ENCODE results near the gene MIXL1. TPM values are rescaled to one million over a fixed set of nuclear protein-coding genes. Genes with fewer than 3 reads are reported as not detected.

MIXL1 gene
- total RNA-seq, 6 donors from 2014 or later = 0.20 TPM; not detected in 5

DNA sequence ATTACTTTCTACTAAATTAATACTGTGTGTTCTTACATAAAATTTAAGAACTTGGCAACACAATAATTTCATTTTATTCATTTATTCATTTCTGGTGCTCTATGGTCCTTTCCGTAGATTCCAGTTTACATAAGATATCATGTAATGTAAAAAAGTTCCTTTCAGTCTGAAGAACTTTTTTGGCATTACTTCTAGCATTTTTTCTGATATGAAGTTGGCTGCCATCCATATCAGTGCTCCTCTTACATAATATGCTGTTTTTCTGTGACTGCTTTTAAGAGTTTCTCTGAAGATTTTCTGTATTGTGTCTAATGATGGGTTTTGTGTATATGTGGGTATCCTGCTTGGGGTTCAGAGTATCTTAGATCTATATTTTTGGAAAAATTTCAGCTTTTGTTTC, 50.7 kb downstream of the MIXL1 start:
- no peak for ATAC-seq (ENCODE audit: low FRiP score in 2 of 2)
- 50 to 63% methylated on average over 1 of the region's 1 CpG for WGBS, 2 donors
- peak overlapping the region in 1 of 4 donors; percentile 38 for H3K27ac ChIP-seq

DNA sequence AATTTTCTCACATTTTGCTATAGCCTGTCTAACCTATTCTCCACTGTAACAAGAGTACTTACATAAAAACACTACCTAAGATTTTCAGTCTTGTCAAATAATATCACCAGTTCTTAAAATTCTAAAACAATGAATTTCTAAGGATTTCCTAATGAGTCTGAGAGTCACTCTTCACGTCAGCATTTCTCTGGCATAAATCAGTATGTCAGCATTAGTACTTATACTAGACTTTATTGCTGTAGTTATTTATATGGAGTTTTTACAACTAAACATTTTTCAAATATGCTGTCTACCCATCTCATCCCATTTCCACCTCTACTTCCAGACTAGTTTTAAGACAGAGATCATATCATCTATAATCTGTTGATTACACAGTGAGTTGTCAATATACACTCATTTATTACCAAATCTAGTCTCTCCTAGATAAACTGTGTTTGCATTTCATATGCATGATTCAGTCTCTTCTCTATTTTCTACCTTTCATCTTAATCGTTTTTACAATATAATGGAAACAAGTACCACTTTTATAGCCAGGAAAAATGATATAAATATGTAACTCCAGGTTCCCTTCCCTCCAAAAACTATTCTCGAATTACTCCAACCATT, 52.7 kb downstream of the MIXL1 start:
- 83 to 87% methylated on average over 3 of the region's 3 CpGs for WGBS, 2 donors
- no peak for DNase-seq
- TF ChIP-seq POLR2A (IDR thresholded peaks at IDR 0.05) = no peak
- TF ChIP-seq EP300 (IDR thresholded peaks at IDR 0.05) = no peak
- no peak for TF ChIP-seq POLR2AphosphoS5 (IDR thresholded peaks at IDR 0.05)
- TF ChIP-seq, protein P1, sequence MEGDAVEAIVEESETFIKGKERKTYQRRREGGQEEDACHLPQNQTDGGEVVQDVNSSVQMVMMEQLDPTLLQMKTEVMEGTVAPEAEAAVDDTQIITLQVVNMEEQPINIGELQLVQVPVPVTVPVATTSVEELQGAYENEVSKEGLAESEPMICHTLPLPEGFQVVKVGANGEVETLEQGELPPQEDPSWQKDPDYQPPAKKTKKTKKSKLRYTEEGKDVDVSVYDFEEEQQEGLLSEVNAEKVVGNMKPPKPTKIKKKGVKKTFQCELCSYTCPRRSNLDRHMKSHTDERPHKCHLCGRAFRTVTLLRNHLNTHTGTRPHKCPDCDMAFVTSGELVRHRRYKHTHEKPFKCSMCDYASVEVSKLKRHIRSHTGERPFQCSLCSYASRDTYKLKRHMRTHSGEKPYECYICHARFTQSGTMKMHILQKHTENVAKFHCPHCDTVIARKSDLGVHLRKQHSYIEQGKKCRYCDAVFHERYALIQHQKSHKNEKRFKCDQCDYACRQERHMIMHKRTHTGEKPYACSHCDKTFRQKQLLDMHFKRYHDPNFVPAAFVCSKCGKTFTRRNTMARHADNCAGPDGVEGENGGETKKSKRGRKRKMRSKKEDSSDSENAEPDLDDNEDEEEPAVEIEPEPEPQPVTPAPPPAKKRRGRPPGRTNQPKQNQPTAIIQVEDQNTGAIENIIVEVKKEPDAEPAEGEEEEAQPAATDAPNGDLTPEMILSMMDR (IDR thresholded peaks at IDR 0.05) = no peak
- Histone ChIP-seq H3K36me3 (no peaks in the 10 kb centered on the region), H3K4me1 (peaks cover 0 to 3% (median 0%) of the 10 kb centered on the region in 4 donors), H3K27ac (no peak overlapping the region), H3K4me3 (no peak overlapping the region), H3K9me3 (no peaks in the 10 kb centered on the region), H3K27me3 (no peaks in the 10 kb centered on the region)
- ATAC-seq (ENCODE audit: low FRiP score in 2 of 2) = no peak

More for the DNA sequence above, 50.7 kb downstream of the MIXL1 start:
- no peaks in the 10 kb centered on the region for H3K27me3 ChIP-seq
- DNase-seq = no peak
- TF ChIP-seq POLR2A (IDR thresholded peaks at IDR 0.05) = no peak
- TF ChIP-seq, protein P1 (IDR thresholded peaks at IDR 0.05) = no peak
- TF ChIP-seq POLR2AphosphoS5 (IDR thresholded peaks at IDR 0.05) = no peak
- TF ChIP-seq EP300 (IDR thresholded peaks at IDR 0.05) = no peak
- H3K9me3 ChIP-seq = no peaks in the 10 kb centered on the region
- H3K4me1 ChIP-seq = peaks cover 0 to 3% (median 0%) of the 10 kb centered on the region in 4 donors
- no peaks in the 10 kb centered on the region for H3K36me3 ChIP-seq
- H3K4me3 ChIP-seq = no peak overlapping the region

Other genes with a start within 250 kb of the MIXL1 start
- gene SDE2, start 224.3 kb upstream of the MIXL1 start, total RNA-seq = 10 to 100 TPM; 12.1 to 27.8 (median 18.3) TPM
- 100 to 1,000 TPM; 148 to 453 (median 419) TPM for gene H3-3A, start 160.9 kb upstream of the MIXL1 start, total RNA-seq
- gene ACBD3, start 36.9 kb upstream of the MIXL1 start, total RNA-seq = 10 to 100 TPM; 39.8 to 71.4 (median 40.8) TPM
- gene LIN9, start 85.5 kb downstream of the MIXL1 start, total RNA-seq = 1 to 10 TPM in 5 of 6 donors, under 1 TPM in 1; 1.00 to 6.2 (median 3.7) TPM
- gene PARP1, start 184.4 kb downstream of the MIXL1 start, total RNA-seq = 10 to 100 TPM; 56.5 to 97.9 (median 76.7) TPM

Measured in upper lobe of left lung (tissue), 6 donors.